A549 (cell line): ENCODE data around the gene CRB1. TPM values are rescaled to one million over a fixed set of nuclear protein-coding genes. Genes with fewer than 3 reads are reported as not detected.

Experiments used
- ATAC-seq, 2 experiments: fragments of 200-7000 bp in 1 of 2; fragments of >200 bp in 1 of 2; cut with Nextera tagmentation in 1 of 2; cut with Tn5 transposase in 1 of 2; 3 replicates each; pipeline versions ENCODE4 v1.8.0 to v1.9.1; 2018 to 2020; ENCODE audit warnings: mild to moderate bottlenecking in 1 of 2, moderate library complexity in 1 of 2
- CTCF ChIA-PET: fragments of 300-600 bp; sonication (Branson Sonifier 250); formaldehyde crosslinking; extraction: SDS; loops from one replicate; lab custom pipeline; 2021; ENCODE audit warnings: antibody characterized with exemption, inconsistent platforms; lab: Yijun Ruan, JAX
- POLR2A ChIA-PET: fragments of 350-600 bp; formaldehyde crosslinking; extraction: SDS; loops from one replicate; lab custom pipeline; 2021; ENCODE audit warnings: antibody characterized with exemption, inconsistent platforms; lab: Yijun Ruan, JAX
- DNase-seq, 2 experiments: peaks; one replicate each; pipeline versions ENCODE4 v3.0.0 to v3.0.0-alpha.2; 2011 to 2016; ENCODE audit warnings: low read depth in 1 of 2, low spot score in 1 of 2
- FAIRE-seq: peaks from 2 replicates; lab custom pipeline; 2011; peaks lifted over from hg19 to GRCh38; lab: Jason Lieb, UNC
- H3K27ac ChIP-seq, 2 experiments: fragments of >200 bp; sonication (Bioruptor Twin); formaldehyde crosslinking; 3 replicates each; pipeline ENCODE4 v1.5.1; 2016 to 2017
- H3K4me1 ChIP-seq: fragments of >200 bp; sonication (Bioruptor Twin); formaldehyde crosslinking; 3 replicates; pipeline ENCODE4 v1.6.1; 2016
- H3K4me2 ChIP-seq: fragments of >200 bp; sonication (Bioruptor Twin); formaldehyde crosslinking; 3 replicates; pipeline ENCODE4 v1.6.1; 2016
- H3K4me3 ChIP-seq: fragments of >200 bp; sonication (Bioruptor Twin); formaldehyde crosslinking; 3 replicates; pipeline ENCODE4 v1.5.1; 2016
- H3K9me3 ChIP-seq: fragments of >200 bp; sonication (Bioruptor Twin); formaldehyde crosslinking; 3 replicates; pipeline ENCODE4 v1.6.1; 2016
- ATOH8 ChIP-seq: fragments of 250-450 bp; sonication (Bioruptor Pico); IDR thresholded peaks from 2 replicates; pipeline ENCODE4 v1.5.0; 2020; ENCODE audit warnings: low read depth, mild to moderate bottlenecking, moderate library complexity
- CHD4 ChIP-seq: fragments of 200-600 bp; sonication (generic); IDR thresholded peaks from 2 replicates; pipeline ENCODE4 v1.6.1; 2016; ENCODE audit warnings: antibody characterized with exemption, mild to moderate bottlenecking, borderline replicate concordance
- CTCF ChIP-seq: fragments of >200 bp; sonication (Bioruptor Twin); formaldehyde crosslinking; IDR thresholded peaks from 3 replicates; pipeline ENCODE4 v1.5.1; 2016
- EHF ChIP-seq: fragments of 250-450 bp; sonication (Bioruptor Pico); IDR thresholded peaks from 2 replicates; pipeline ENCODE4 v1.5.0; 2020; ENCODE audit warnings: mild to moderate bottlenecking
- EP300 ChIP-seq, 2 experiments: fragments of >200 bp; sonication (Bioruptor Twin); formaldehyde crosslinking; IDR thresholded peaks; 2 replicates in 1 of 2; 3 replicates in 1 of 2; pipeline ENCODE4 v1.6.1; 2016 to 2017
- HOXB5 ChIP-seq: fragments of 250-450 bp; sonication (Bioruptor Pico); IDR thresholded peaks from 2 replicates; pipeline ENCODE4 v1.5.0; 2020; ENCODE audit warnings: mild to moderate bottlenecking, moderate library complexity
- JUN ChIP-seq, 2 experiments: fragments of >200 bp; sonication (Bioruptor Twin); formaldehyde crosslinking; IDR thresholded peaks; 2 replicates in 1 of 2; 3 replicates in 1 of 2; pipeline ENCODE4 v1.6.1; 2016 to 2017
- JUNB ChIP-seq: fragments of >200 bp; sonication (Bioruptor Twin); formaldehyde crosslinking; IDR thresholded peaks from 2 replicates; pipeline ENCODE4 v1.6.1; 2016
- MAFK ChIP-seq: fragments of 450-650 bp; IDR thresholded peaks from 2 replicates; pipeline ENCODE4 v1.6.1; 2014; ENCODE audit not compliant: partially characterized antibody
- MYC ChIP-seq: IDR thresholded peaks from 2 replicates; pipeline ENCODE4 v1.6.1; 2012; ENCODE audit warnings: mild to moderate bottlenecking, inconsistent platforms, low read length, improper control_type of control experiment, borderline replicate concordance
- NFE2L2 ChIP-seq: fragments of 150-350 bp; conservative IDR thresholded peaks from 2 replicates; pipeline ENCODE4 v1.6.1; 2014; ENCODE audit warnings: low read length
- PHF8 ChIP-seq: fragments of 200-600 bp; sonication (generic); IDR thresholded peaks from 2 replicates; pipeline ENCODE4 v1.6.1; 2016; ENCODE audit warnings: low read depth, mild to moderate bottlenecking, antibody characterized with exemption, moderate library complexity, borderline replicate concordance
- RARB ChIP-seq: fragments of 250-450 bp; sonication (Bioruptor Pico); IDR thresholded peaks from 2 replicates; pipeline ENCODE4 v1.8.0; 2021; ENCODE audit warnings: mild to moderate bottlenecking, moderate library complexity
- RCOR1 ChIP-seq: fragments of 150-350 bp; IDR thresholded peaks from 2 replicates; pipeline ENCODE4 v1.6.1; 2014; ENCODE audit warnings: antibody characterized with exemption, low read length, low read depth
- REST ChIP-seq: fragments of 200-600 bp; sonication (generic); IDR thresholded peaks from 2 replicates; pipeline ENCODE4 v1.6.1; 2016; ENCODE audit warnings: antibody characterized with exemption, mild to moderate bottlenecking, moderate library complexity
- SMC3 ChIP-seq: fragments of >200 bp; sonication (Bioruptor Twin); formaldehyde crosslinking; IDR thresholded peaks from 3 replicates; pipeline ENCODE4 v1.6.1; 2018; ENCODE audit warnings: inconsistent platforms
- TP53 ChIP-seq: fragments of 250-450 bp; sonication (Bioruptor Pico); IDR thresholded peaks from 2 replicates; pipeline ENCODE4 v1.5.0; 2021; ENCODE audit warnings: mild to moderate bottlenecking, moderate library complexity
- ZC3H11A ChIP-seq: fragments of 450-650 bp; IDR thresholded peaks from 2 replicates; pipeline ENCODE4 v1.6.1; 2014; ENCODE audit warnings: antibody characterized with exemption, mild to moderate bottlenecking
- ZFP36 ChIP-seq: fragments of 450-650 bp; IDR thresholded peaks from 2 replicates; pipeline ENCODE4 v1.6.1; 2014; ENCODE audit warnings: borderline replicate concordance; ENCODE audit not compliant: partially characterized antibody
- whole genome bisulfite sequencing: methylation state at CpG from one replicate; pipeline ENCODE4 v1.1.6; 2017; ENCODE audit errors: missing lambda C conversion rate; 5-methylcytosine and 5-hydroxymethylcytosine counted together
- polyA plus RNA-seq, 4 experiments: library from polyadenylated mRNA; depleted of rRNA in 3 of 4; stranded (reverse); fragments of >200 nt; fragmentation: RNase III in 1 of 4; extraction: RNeasy Plus Mini Kit Qiagen cat#74134 plus additional on column Dnase treatment in 1 of 4; gene quantifications; 2 replicates in 3 of 4; 3 replicates in 1 of 4; pipeline ENCODE4 v1.2.3, GENCODE V29; 2011 to 2017

CRB1 gene
- polyA plus RNA-seq, 2 of the 4 experiments (the other 2 are of a cell fraction) = not detected

GRCh38 chr1:197440715-197441114, 172.7 kb downstream of the CRB1 start:
- 42% methylated on average over 2 of the region's 2 CpGs for WGBS
- H3K27ac ChIP-seq = no peak overlapping the region
- ATAC-seq = no peak
- CTCF ChIA-PET = no interaction called here
- TF ChIP-seq ZC3H11A = no peak
- no peak for TF ChIP-seq EP300 (IDR thresholded peaks at IDR 0.05)
- no peak for TF ChIP-seq RARB (CRISPR knock-in tag)
- TF ChIP-seq JUNB = no peak
- no peak for TF ChIP-seq NFE2L2
- TF ChIP-seq SMC3 = no peak
- H3K4me1 ChIP-seq = no peaks in the 10 kb centered on the region
- no peak overlapping the region for H3K4me2 ChIP-seq
- POLR2A ChIA-PET = no interaction called here
- no peak overlapping the region for H3K4me3 ChIP-seq
- DNase-seq = no peak
- no peaks in the 10 kb centered on the region for H3K9me3 ChIP-seq
- FAIRE-seq = no peak

GRCh38 chr1:197441999-197442414, 174.0 kb downstream of the CRB1 start:
- POLR2A ChIA-PET = no interaction called here
- H3K27ac ChIP-seq = no peak overlapping the region
- no peaks in the 10 kb centered on the region for H3K4me1 ChIP-seq
- H3K4me2 ChIP-seq = no peak overlapping the region
- H3K9me3 ChIP-seq = no peaks in the 10 kb centered on the region
- CTCF ChIA-PET = no interaction called here
- no peak for TF ChIP-seq TP53 (CRISPR knock-in tag)
- TF ChIP-seq RARB (CRISPR knock-in tag) = no peak
- TF ChIP-seq ATOH8 (CRISPR knock-in tag) = no peak
- no peak for TF ChIP-seq REST
- TF ChIP-seq ZFP36 = no peak
- no peak for TF ChIP-seq CHD4
- no peak for TF ChIP-seq HOXB5 (CRISPR knock-in tag)
- TF ChIP-seq JUNB = no peak
- no peak for TF ChIP-seq CTCF
- TF ChIP-seq MYC = no peak
- ATAC-seq = no peak; a peak in 1 of 6 replicates
- H3K4me3 ChIP-seq = no peak overlapping the region
- WGBS = 36% methylated on average over 8 of the region's 8 CpGs
- DNase-seq = peak in 1 of 2 experiments; percentile 27
- no peak for FAIRE-seq

GRCh38 chr1:197444755-197445154, 176.7 kb downstream of the CRB1 start:
- ATAC-seq (no peak), DNase-seq (no peak), FAIRE-seq (peak; percentile 32)
- no peaks in the 10 kb centered on the region for H3K4me1 ChIP-seq
- no peaks in the 10 kb centered on the region for H3K9me3 ChIP-seq
- TF ChIP-seq JUN (IDR thresholded peaks at IDR 0.05) (no peak), ATOH8 (CRISPR knock-in tag) (no peak), MAFK (no peak), EHF (CRISPR knock-in tag) (no peak), RCOR1 (no peak), PHF8 (no peak)
- POLR2A ChIA-PET = no interaction called here
- no peak overlapping the region for H3K27ac ChIP-seq
- CTCF ChIA-PET = no interaction called here
- no peak overlapping the region for H3K4me3 ChIP-seq
- WGBS = 0% methylated on average over 1 of the region's 1 CpG
- H3K4me2 ChIP-seq = no peak overlapping the region
